NCI-H146 treated with DMSO at 0.1 percent for 48 hours (cell line): ENCODE data around the gene IDS.

Source experiments
- DNase-seq: peaks from one replicate; lab custom pipeline; 2025; ENCODE audit not compliant: unreplicated experiment; lab: John Stamatoyannopoulos, UW

Gene IDS

GRCh38 chrX:149462849-149463248 is 42.3 kb downstream of the IDS start:
- no peak for DNase-seq

DNA sequence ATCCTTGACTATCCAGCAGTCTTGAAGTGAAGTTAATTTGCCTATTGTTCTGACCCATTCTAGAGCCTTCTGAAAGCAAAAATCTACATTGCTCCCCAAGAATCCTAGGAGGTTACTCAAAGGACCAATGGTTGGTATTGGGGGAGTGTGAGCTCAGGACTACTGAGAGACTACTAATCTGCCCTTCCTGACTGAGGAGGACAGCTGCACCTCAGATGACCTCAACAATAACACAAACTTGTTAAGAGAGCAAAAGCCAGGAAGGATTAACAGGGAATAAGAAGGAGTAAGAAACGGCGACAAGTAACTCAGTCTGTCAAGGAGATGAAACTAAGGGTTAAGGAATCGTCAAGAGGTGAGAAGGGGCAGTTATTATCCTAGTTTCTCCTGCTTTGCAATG is 43.4 kb downstream of the IDS start:
- DNase-seq, result no peak

DNA sequence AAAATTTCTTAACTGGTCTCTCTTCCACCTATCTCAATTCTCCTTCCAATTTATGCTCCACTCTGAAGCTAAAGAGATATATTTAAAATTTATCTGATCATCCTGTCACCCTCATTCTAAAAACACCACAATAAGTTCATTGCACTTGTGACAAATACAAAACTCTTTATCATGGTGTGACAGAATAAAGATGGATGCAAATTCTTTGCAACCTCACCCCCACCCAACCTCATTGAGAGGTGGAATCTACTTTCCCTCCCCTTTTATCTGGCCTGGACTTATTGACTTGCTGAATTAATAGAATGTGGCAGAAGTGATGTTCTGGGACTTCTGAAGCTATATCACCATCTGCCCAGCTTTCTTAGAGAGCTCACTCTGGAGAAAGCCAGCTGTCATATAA is 46.5 kb downstream of the IDS start:
- DNase-seq, result no peak

DNA sequence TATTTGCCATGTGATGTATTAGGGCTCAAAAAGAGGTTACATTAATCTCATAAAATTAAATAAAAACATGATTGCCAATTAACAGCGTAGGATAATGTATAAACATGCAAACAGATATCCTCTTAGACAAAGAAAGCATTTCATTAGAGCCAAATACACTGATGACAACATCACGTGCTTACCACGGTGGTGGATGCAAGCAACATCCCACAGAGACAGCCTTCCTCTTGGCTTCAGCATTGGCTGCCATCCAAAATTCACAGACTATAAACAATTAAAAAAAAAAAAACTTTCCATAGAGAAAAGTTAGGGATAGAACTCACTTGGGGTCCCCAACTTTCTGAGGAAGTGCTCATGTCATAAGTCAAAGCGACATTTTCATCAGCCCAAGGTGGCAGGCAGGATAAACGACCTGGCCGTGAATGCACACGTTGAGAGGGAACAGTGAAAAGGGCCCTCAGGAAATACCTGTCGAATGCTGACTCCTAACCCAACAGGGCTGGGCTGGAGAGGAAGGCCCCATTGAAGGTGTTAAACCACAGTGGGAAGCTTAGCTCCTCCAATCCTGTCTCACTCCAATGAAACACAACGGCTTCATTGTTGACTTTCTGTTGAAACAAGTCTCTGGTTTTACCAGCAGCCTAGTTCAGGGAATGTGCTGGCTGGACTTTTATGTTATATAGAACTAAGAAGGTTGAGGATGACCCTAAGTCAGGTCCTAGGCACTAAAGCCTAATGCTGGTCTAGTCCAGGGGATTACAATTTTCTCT is 48.4 kb downstream of the IDS start:
- DNase-seq, result no peak

DNA sequence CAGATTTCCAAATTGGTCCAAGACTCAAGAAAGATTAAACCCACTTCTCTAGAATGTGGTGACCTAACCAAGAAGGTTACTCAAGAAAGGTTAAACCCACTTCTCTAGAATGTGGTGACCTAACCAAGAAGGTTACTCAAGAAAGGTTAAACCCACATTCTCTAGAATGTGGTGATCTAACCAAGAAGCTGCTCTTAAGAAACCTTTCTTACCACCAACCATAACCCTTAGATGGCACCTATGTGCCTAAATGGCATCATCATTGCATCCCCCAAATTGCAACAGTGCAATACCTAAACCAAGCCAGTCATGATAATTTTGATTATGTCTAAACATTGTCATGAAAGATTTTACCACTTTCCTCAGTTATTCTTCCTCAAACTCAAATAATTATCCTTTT is 49.2 kb downstream of the IDS start:
- DNase-seq, result no peak

DNA sequence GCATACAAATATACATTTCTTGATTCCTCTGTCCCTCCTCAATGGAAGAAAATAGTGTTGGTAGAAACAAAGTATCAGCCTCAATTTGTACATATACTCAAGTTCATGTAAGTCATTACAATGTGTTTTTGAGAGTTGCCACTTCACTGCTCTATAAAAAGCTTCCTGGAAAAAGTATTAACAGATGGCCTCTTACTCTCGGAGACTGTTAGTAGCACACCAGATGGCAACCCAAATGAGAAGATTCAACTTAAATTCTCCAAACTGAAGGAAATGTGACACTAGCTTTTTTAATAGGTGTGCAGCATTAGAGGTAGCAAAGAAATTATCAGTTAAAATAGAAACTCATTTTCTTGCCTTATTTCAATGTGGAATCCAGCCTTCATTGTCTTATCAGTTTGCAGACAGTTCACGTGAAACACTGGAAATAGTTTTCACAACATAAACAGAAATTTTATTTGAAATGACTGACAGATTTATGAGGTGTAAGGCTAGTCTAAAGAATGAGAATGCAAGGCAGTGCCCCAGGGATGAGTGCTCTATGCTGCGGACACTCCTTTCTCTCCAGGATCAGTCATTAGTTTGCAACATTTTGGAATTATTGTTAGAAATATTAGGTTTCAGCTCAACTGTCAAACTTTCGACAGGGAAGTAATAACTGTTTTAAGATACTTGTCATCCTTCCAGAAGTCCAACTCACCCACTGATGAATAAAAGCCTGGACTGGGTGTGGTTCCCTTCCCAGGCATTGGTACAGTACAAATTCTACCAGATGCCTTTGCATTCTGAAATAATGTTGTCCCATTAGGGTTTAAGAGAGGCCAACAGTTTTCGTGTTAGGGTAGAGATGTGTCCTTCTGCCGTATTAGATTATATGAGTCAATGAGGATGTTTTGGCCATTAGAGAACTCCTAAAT is 50.9 kb downstream of the IDS start:
- DNase-seq, result no peak

DNA sequence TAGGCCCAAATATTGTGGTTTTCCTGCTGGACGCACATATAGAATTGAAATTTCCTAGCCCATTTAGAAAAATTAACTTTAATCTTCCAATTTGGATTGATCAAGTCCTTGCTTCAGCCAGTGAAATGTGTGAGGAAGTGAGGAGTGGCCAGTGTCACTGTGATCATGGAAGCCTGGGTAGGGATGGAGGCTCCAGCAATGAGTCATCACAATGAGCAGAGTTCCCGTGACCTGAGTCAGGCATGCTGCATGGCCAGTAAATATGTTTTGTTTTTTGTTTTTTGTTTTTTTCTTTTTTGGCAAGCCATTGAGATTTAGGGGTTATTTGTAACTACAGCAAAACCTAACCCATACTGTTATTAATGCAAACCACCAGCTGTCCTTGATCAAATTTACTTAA is 52.1 kb downstream of the IDS start:
- DNase-seq, result no peak

DNA sequence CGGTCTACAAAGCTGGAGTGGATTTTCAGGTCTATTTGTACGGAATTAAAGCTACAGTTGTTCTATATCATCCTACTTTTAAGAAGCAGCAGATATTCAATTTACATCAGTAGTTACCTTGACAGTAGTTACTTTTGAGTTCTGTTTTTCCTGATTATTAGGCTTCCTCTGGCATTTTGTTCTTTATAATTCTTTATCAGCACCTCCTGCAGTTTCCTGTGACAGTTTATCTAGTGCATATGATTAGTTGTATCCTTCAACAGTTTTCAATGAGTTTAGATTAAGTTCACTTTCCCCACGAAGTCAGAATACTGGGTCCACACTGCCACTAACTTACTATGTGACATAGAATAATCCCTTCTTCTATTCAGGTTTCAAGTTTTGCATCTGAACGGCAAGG is 71.7 kb downstream of the IDS start:
- no peak for DNase-seq

DNA sequence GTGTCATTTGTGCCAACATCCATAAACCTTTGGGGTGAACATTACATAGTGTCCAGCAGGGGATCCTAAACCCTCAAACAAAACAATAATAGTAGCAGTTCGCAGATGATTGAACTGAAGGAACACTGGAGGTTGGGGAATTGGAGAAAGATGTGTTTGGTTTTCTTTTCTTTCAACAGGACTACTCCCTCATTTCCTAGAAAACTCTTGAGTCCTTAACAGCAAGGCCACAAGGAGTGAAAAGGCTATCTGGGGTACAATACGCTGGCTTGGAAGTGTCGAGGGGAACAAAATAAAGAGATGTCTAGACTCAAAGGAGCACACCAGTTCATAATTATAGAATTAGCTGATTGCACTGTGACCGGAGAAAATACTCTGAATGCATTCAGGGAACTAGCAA is 72.1 kb downstream of the IDS start:
- no peak for DNase-seq
